GM12878 (cell line): Measurements from ENCODE around the gene ACAP2.

Source experiments
- EED ChIP-seq: sonication (generic); IDR thresholded peaks from 2 replicates; pipeline ENCODE4 v1.6.1; 2016; ENCODE audit warnings: antibody characterized with exemption, low read depth
- EP300 ChIP-seq, 2 experiments: fragments of 150-350 bp in 1 of 2; IDR thresholded peaks; 2 replicates each; pipeline ENCODE4 v1.6.1; 2011 to 2012; ENCODE audit warnings: low read depth in 2 of 2, low read length in 2 of 2, borderline replicate concordance in 1 of 2, improper control_type of control experiment in 1 of 2, inconsistent platforms in 1 of 2; ENCODE audit not compliant: control insufficient read depth in 1 of 2
- EZH2 ChIP-seq: IDR thresholded peaks from 2 replicates; pipeline ENCODE4 v1.6.1; 2012; ENCODE audit warnings: low read depth, mild to moderate bottlenecking, control low read depth, inconsistent platforms, low read length, borderline replicate concordance; ENCODE audit not compliant: control insufficient read depth
- HDAC2 ChIP-seq: fragments of 200-600 bp; sonication (generic); IDR thresholded peaks from 2 replicates; pipeline ENCODE4 v1.6.1; 2017
- MXI1 ChIP-seq: fragments of 150-350 bp; IDR thresholded peaks from 2 replicates; pipeline ENCODE4 v1.6.1; 2011; ENCODE audit warnings: low read depth, mild to moderate bottlenecking, inconsistent platforms, low read length, improper control_type of control experiment
- NR2C2 ChIP-seq: IDR thresholded peaks from 2 replicates; pipeline ENCODE4 v1.6.1; 2011; ENCODE audit warnings: borderline replicate concordance, low read depth; ENCODE audit not compliant: control insufficient read depth, insufficient read length
- NRF1 ChIP-seq: conservative IDR thresholded peaks from 2 replicates; pipeline ENCODE4 v1.6.1; 2011; ENCODE audit warnings: mild to moderate bottlenecking, low read depth, low read length, improper control_type of control experiment
- SIN3A ChIP-seq: IDR thresholded peaks from 2 replicates; pipeline ENCODE4 v1.6.1; 2012; ENCODE audit warnings: low read depth, low read length, improper control_type of control experiment
- SP1 ChIP-seq: IDR thresholded peaks from one replicate; pipeline ENCODE4 v1.6.1; 2011; ENCODE audit warnings: low read depth, low read length
- SUPT20H ChIP-seq: IDR thresholded peaks from 2 replicates; pipeline ENCODE4 v1.6.1; 2011; ENCODE audit warnings: low read depth, mild to moderate bottlenecking, low read length, moderate library complexity, borderline replicate concordance; ENCODE audit not compliant: control insufficient read depth
- TBL1XR1 ChIP-seq: IDR thresholded peaks from 2 replicates; pipeline ENCODE4 v1.6.1; 2012; ENCODE audit warnings: low read depth, low read length, improper control_type of control experiment
- TF ChIP-seq, protein P1 (sequence below), 3 experiments: IDR thresholded peaks in 2 of 3; conservative IDR thresholded peaks in 1 of 3; 2 replicates each; pipeline ENCODE4 v1.5.1; 2011; ENCODE audit warnings: low read depth in 3 of 3, low read length in 3 of 3, mild to moderate bottlenecking in 3 of 3, control low read depth in 2 of 3, moderate library complexity in 2 of 3, inconsistent platforms in 1 of 3, mixed read lengths in 1 of 3; ENCODE audit not compliant: control insufficient read depth in 2 of 3, insufficient read depth in 1 of 3; ENCODE audit errors: extremely low read depth in 1 of 3
- TF ChIP-seq, protein P2 (sequence below): fragments of 450-650 bp; IDR thresholded peaks from 2 replicates; pipeline ENCODE4 v1.6.1; 2016; ENCODE audit warnings: mild to moderate bottlenecking, moderate library complexity, borderline replicate concordance
- TF ChIP-seq, protein P3 (sequence below): IDR thresholded peaks from 2 replicates; pipeline ENCODE4 v1.6.1; 2011; ENCODE audit warnings: borderline replicate concordance, low read depth, mild to moderate bottlenecking, moderate library complexity, mixed read lengths, low read length; ENCODE audit not compliant: insufficient read depth; ENCODE audit errors: extremely low read length

DNA sequence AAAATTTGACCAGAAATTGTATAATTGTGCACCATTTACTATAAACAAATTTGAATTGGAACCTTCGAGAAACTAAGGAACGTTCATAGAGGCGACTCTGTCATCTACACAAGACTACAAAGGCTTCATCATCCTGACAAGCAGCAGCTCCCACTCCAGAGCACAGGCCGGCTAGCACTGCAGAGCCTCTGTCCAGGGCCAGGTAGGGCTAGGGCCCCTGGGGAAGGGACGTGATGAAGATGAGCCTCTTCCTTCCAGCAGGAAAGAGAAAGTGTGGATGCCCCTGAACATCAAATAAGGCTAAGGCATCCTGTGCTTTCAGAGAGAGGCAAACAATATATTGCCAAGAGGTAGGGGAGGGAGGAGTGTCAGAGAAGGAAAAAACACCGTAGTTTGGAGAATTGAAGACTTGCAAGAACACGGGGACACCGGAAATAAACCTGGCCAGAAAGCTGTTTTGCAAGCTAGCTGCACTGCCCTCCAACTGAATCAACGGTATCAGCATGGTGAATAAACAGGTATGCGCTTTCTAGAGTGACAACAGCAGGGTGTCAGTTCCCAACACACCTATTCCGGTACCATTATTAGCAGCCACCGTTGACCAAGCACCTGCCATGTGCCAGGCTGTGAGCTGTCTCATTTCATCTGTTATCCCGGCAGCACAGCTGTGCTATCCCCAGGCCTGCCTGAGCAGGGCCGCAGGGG is 184.2 kb downstream of the ACAP2 start:
- TF ChIP-seq EZH2 (no peak), HDAC2 (no peak), EP300 (IDR thresholded peaks at IDR 0.05; ENCODE audit: borderline replicate concordance in 1 of 2, control insufficient read depth in 1 of 2, low read depth in 2 of 2, low read length in 2 of 2) (no peak), SP1 (no peak), SUPT20H (no peak), NR2C2 (no peak), SIN3A (no peak), TBL1XR1 (no peak), NRF1 (no peak), MXI1 (no peak), EED (no peak)
- TF ChIP-seq, protein P1, sequence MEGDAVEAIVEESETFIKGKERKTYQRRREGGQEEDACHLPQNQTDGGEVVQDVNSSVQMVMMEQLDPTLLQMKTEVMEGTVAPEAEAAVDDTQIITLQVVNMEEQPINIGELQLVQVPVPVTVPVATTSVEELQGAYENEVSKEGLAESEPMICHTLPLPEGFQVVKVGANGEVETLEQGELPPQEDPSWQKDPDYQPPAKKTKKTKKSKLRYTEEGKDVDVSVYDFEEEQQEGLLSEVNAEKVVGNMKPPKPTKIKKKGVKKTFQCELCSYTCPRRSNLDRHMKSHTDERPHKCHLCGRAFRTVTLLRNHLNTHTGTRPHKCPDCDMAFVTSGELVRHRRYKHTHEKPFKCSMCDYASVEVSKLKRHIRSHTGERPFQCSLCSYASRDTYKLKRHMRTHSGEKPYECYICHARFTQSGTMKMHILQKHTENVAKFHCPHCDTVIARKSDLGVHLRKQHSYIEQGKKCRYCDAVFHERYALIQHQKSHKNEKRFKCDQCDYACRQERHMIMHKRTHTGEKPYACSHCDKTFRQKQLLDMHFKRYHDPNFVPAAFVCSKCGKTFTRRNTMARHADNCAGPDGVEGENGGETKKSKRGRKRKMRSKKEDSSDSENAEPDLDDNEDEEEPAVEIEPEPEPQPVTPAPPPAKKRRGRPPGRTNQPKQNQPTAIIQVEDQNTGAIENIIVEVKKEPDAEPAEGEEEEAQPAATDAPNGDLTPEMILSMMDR (IDR thresholded peaks at IDR 0.05 in 2 of 3, conservative IDR thresholded peaks at IDR 0.05 in 1 of 3; ENCODE audit: control insufficient read depth in 2 of 3, extremely low read depth in 1 of 3, insufficient read depth in 1 of 3, low read depth in 3 of 3, low read length in 3 of 3): no peak
- TF ChIP-seq, protein P2, sequence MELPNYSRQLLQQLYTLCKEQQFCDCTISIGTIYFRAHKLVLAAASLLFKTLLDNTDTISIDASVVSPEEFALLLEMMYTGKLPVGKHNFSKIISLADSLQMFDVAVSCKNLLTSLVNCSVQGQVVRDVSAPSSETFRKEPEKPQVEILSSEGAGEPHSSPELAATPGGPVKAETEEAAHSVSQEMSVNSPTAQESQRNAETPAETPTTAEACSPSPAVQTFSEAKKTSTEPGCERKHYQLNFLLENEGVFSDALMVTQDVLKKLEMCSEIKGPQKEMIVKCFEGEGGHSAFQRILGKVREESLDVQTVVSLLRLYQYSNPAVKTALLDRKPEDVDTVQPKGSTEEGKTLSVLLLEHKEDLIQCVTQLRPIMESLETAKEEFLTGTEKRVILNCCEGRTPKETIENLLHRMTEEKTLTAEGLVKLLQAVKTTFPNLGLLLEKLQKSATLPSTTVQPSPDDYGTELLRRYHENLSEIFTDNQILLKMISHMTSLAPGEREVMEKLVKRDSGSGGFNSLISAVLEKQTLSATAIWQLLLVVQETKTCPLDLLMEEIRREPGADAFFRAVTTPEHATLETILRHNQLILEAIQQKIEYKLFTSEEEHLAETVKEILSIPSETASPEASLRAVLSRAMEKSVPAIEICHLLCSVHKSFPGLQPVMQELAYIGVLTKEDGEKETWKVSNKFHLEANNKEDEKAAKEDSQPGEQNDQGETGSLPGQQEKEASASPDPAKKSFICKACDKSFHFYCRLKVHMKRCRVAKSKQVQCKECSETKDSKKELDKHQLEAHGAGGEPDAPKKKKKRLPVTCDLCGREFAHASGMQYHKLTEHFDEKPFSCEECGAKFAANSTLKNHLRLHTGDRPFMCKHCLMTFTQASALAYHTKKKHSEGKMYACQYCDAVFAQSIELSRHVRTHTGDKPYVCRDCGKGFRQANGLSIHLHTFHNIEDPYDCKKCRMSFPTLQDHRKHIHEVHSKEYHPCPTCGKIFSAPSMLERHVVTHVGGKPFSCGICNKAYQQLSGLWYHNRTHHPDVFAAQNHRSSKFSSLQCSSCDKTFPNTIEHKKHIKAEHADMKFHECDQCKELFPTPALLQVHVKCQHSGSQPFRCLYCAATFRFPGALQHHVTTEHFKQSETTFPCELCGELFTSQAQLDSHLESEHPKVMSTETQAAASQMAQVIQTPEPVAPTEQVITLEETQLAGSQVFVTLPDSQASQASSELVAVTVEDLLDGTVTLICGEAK: no peak
- TF ChIP-seq, protein P3, sequence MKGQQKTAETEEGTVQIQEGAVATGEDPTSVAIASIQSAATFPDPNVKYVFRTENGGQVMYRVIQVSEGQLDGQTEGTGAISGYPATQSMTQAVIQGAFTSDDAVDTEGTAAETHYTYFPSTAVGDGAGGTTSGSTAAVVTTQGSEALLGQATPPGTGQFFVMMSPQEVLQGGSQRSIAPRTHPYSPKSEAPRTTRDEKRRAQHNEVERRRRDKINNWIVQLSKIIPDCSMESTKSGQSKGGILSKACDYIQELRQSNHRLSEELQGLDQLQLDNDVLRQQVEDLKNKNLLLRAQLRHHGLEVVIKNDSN: no peak
